ENCODE data around the gene MCM9.

- no peak for TF ChIP-seq ZNF704 (tag by site-specific recombination; IDR thresholded peaks at IDR 0.05)
- peak; percentile 57; the same call in 1 of the 2 replicates for TF ChIP-seq EGR2 (tag by site-specific recombination; IDR thresholded peaks at IDR 0.05; ENCODE audit: low read depth)
- TF ChIP-seq KLF1 (tag by site-specific recombination; IDR thresholded peaks at IDR 0.05) = peak; percentile 42; the same call in 1 of the 2 replicates
- TF ChIP-seq CTCF (tag by site-specific recombination; IDR thresholded peaks at IDR 0.05) = peak; percentile 73
- TF ChIP-seq YY1 (tag by site-specific recombination; IDR thresholded peaks at IDR 0.05) = no peak
- no peak for TF ChIP-seq ZNF239 (tag by site-specific recombination; IDR thresholded peaks at IDR 0.05)
- TF ChIP-seq ZFP41 (tag by site-specific recombination; IDR thresholded peaks at IDR 0.05; ENCODE audit: borderline replicate concordance) = no peak
- no peak; the same call in 1 of the 2 replicates for TF ChIP-seq REST (tag by site-specific recombination; IDR thresholded peaks at IDR 0.05)
- TF ChIP-seq ZNF350 (tag by site-specific recombination; IDR thresholded peaks at IDR 0.05) = no peak
These were observed 41.0 kb downstream of the MCM9 start, which contains the start of gene ASF1A for GRCh38 chr6:118893807-118894424.
